HepG2 (cell line): ENCODE data around the gene C14orf93. TPM values are rescaled to one million over a fixed set of nuclear protein-coding genes. Genes with fewer than 3 reads are reported as not detected.

ENCODE experiments used
- CHD2 ChIP-seq: IDR thresholded peaks from 2 replicates; pipeline ENCODE4 v1.6.1; 2011; ENCODE audit warnings: low read depth, low read length, improper control_type of control experiment
- DZIP1 ChIP-seq: sonication (generic); formaldehyde crosslinking; IDR thresholded peaks from 2 replicates; pipeline ENCODE4 v1.5.0; 2020; ENCODE audit warnings: mild to moderate bottlenecking, missing genetic modification reagents
- HMG20B ChIP-seq: conservative IDR thresholded peaks from 2 replicates; pipeline ENCODE4 v1.6.1; 2016; ENCODE audit warnings: missing genetic modification reagents, missing compliant biosample characterization
- JARID2 ChIP-seq: sonication (generic); formaldehyde crosslinking; IDR thresholded peaks from 2 replicates; pipeline ENCODE4 v1.8.1; 2023; ENCODE audit warnings: missing genetic modification reagents, inconsistent platforms; ENCODE audit not compliant: insufficient replicate concordance
- JUN ChIP-seq: sonication (generic); formaldehyde crosslinking; IDR thresholded peaks from 2 replicates; pipeline ENCODE4 v1.4.0; 2020; ENCODE audit warnings: mild to moderate bottlenecking, missing genetic modification reagents
- KLF15 ChIP-seq: sonication (generic); formaldehyde crosslinking; IDR thresholded peaks from 2 replicates; pipeline ENCODE4 v1.8.1; 2023; ENCODE audit warnings: borderline replicate concordance, mild to moderate bottlenecking, inconsistent platforms, missing genetic modification reagents, mixed read lengths
- POGK ChIP-seq: sonication (generic); formaldehyde crosslinking; conservative IDR thresholded peaks from 2 replicates; pipeline ENCODE4 v1.8.0; 2022; ENCODE audit warnings: mild to moderate bottlenecking, moderate library complexity, missing genetic modification reagents
- TBX3 ChIP-seq: fragments of 450-650 bp; IDR thresholded peaks from 2 replicates; pipeline ENCODE4 v1.6.1; 2017; ENCODE audit warnings: antibody characterized with exemption, mild to moderate bottlenecking, inconsistent platforms, borderline replicate concordance
- TRIM24 ChIP-seq: sonication (generic); formaldehyde crosslinking; IDR thresholded peaks from 2 replicates; pipeline ENCODE4 v1.8.0; 2022; ENCODE audit warnings: mild to moderate bottlenecking, missing genetic modification reagents
- ZBTB43 ChIP-seq: sonication (generic); formaldehyde crosslinking; conservative IDR thresholded peaks from 2 replicates; pipeline ENCODE4 v1.4.0; 2020; ENCODE audit warnings: missing genetic modification reagents
- ZFY ChIP-seq: sonication (generic); formaldehyde crosslinking; IDR thresholded peaks from 2 replicates; pipeline ENCODE4 v1.4.0; 2020; ENCODE audit warnings: missing genetic modification reagents
- ZNF12 ChIP-seq: sonication (generic); formaldehyde crosslinking; IDR thresholded peaks from 2 replicates; pipeline ENCODE4 v1.5.0; 2020; ENCODE audit warnings: missing genetic modification reagents
- ZNF546 ChIP-seq: sonication (generic); formaldehyde crosslinking; conservative IDR thresholded peaks from 2 replicates; pipeline ENCODE4 v1.8.1; 2023; ENCODE audit warnings: mild to moderate bottlenecking, missing genetic modification reagents
- ZNF646 ChIP-seq: sonication (generic); formaldehyde crosslinking; IDR thresholded peaks from 2 replicates; pipeline ENCODE4 v1.9.0; 2021; ENCODE audit warnings: mild to moderate bottlenecking, missing genetic modification reagents
- ZNF746 ChIP-seq: sonication (generic); formaldehyde crosslinking; IDR thresholded peaks from 2 replicates; pipeline ENCODE4 v1.8.0; 2022; ENCODE audit warnings: mild to moderate bottlenecking, missing genetic modification reagents
- ZNF883 ChIP-seq: sonication (generic); formaldehyde crosslinking; IDR thresholded peaks from 2 replicates; pipeline ENCODE4 v1.5.1; 2020; ENCODE audit warnings: mild to moderate bottlenecking, missing genetic modification reagents; ENCODE audit errors: not compliant biosample characterization
- polyA plus RNA-seq, 8 experiments: library from polyadenylated mRNA; depleted of rRNA in 3 of 8; stranded (reverse) in 7 of 8; unstranded in 1 of 8; fragments of >200 nt; fragmentation: Illumina TruSeq in 4 of 8; extraction: Trizol in 4 of 8; gene quantifications; 2 replicates each; pipeline versions ENCODE4 v1.2.1 to v1.2.3, GENCODE V29; 2011 to 2016; ENCODE audit warnings: low read depth in 4 of 8, missing spikeins in 1 of 8, mixed read lengths in 1 of 8; ENCODE audit not compliant: insufficient read depth in 1 of 8
- total RNA-seq, 5 experiments: library from RNA; depleted of rRNA; stranded (reverse); fragments of >200 nt; fragmentation: Illumina TruSeq; extraction: Trizol; gene quantifications; 2 replicates each; pipeline ENCODE4 v1.2.3, GENCODE V29; 2016; ENCODE audit warnings: low read depth in 1 of 5

The C14orf93 gene
- total and polyA plus RNA-seq, 2 of the 13 experiments (the other 11 are each of a cell fraction or from before 2014, with no cell fraction given): 11.4 to 22.5 TPM

GRCh38 chr14:22973217-22974032, 36.5 kb downstream of the C14orf93 start (continued):
- TF ChIP-seq JARID2 (CRISPR knock-in tag) (no peak), ZNF883 (CRISPR knock-in tag) (peak; percentile 10), JUN (CRISPR knock-in tag) (no peak), DZIP1 (CRISPR knock-in tag) (no peak), HMG20B (CRISPR knock-in tag) (no peak), TBX3 (no peak), TRIM24 (CRISPR knock-in tag) (no peak), ZBTB43 (no peak), ZNF746 (CRISPR knock-in tag) (no peak), ZNF546 (CRISPR knock-in tag) (no peak), ZFY (CRISPR knock-in tag) (no peak), KLF15 (CRISPR knock-in tag) (no peak), ZNF12 (CRISPR knock-in tag) (peak; percentile 44; the same call in 1 of the 2 replicates), POGK (no peak), ZNF646 (CRISPR knock-in tag) (no peak), CHD2 (0 out of 2 replicates have a peak, but pooled peaks have one; percentile 2)
